Ureter (tissue), 1 donor: ENCODE measurements around the gene FZR1. TPM values are rescaled to one million over a fixed set of nuclear protein-coding genes. Genes with fewer than 3 reads are reported as not detected.
A peak's percentile ranks its signal among the peaks of the same experiment; 100 is the strongest.
"Not testable (repeated sequence)": the region's sequence is repeated elsewhere in the genome, so short reads cannot be mapped to it uniquely, and the experiment has no call there.

ENCODE experiments used
- DNase-seq: peaks from one replicate; pipeline ENCODE4 v3.0.0-alpha.2; 2020; ENCODE audit warnings: low spot score
- total RNA-seq: library from RNA; stranded (reverse); gene quantifications from one replicate; pipeline ENCODE4 v1.2.4, GENCODE V29; 2023
- donor health status: DM: yes; HTN: yes; CAD: no.

Gene FZR1
- total RNA-seq, 1 donor from 2014 or later = 58.8 TPM

DNA sequence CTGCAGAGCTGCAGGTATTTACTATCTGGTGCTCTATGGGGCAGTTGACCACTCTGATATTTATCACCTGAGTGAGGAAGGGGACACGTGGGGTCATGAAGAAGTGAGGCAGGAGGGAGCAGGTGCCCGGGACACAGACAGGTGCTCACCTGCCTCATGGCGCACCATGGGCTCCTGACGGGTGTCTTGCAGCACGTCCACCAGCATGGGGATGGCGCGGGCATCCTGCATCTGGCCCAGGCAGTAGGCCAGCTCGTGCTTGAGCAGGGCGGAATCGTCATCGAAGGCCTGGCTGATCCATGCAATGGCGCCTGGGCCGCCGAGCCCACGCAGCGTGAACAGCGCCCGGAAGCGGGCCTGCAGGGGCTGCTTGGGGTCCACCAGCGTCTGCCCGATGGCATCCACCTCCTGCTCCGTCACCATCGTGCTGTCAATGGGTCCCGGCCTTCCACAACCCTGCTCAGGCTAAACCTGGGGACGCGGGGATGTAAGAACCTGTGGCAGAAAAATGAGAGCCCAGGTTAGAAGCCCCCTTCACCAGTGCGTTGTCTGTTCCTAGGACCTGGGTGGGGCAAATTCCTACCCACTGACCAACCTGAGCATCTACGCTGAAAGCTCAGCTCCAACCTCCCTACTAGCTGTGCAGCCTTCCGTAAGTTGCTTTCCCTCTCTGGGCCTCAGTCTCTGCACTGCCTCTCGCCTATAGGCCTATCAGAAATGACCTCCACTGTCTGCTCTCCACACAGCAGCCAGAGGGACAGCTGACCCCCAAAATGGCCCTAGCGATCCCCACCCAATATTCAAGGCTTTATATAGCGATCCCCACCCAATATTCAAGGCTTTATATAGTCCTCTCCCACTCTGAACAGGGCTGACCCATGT is 9.5 kb upstream of the FZR1 start:
- no peak for DNase-seq

DNA sequence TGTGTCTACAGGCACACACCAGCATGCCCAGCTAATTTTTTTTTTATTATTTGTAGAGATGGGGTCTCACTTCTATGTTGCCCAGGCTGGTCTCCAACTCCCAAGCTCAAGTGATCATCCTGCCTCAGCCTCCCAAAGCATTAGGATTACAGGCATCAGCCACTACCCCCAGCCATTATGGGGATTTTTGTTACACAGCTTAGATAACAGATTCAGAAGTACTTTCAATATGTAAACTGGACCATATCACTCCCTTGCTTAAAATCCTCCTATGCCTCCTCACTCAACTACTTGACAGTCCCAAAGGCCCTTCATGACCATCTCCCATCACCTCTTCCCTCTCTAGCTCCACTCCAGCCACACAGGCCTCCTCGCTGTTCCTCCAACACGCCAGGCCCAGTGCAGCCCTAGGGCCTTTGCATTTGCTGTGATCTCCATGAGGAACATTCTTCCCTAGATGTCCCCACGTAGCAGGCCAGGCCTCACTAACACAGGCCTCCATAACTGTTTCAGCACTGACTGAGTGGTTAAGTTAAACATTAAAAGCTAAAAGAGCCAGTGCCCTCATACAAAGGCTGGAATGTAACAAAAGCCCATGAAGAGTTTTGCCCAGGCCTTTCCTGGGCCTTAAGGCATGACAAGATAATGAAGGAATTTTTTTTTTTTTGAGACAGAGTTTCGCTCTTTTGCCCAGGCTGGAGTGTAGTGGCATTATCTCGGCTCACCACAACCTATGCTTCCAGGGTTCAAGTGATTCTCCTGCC is 8.2 kb upstream of the FZR1 start:
- no peak for DNase-seq

GRCh38 chr19:3499738-3500428 is 6.2 kb upstream of the FZR1 start:
- no peak for DNase-seq

DNA sequence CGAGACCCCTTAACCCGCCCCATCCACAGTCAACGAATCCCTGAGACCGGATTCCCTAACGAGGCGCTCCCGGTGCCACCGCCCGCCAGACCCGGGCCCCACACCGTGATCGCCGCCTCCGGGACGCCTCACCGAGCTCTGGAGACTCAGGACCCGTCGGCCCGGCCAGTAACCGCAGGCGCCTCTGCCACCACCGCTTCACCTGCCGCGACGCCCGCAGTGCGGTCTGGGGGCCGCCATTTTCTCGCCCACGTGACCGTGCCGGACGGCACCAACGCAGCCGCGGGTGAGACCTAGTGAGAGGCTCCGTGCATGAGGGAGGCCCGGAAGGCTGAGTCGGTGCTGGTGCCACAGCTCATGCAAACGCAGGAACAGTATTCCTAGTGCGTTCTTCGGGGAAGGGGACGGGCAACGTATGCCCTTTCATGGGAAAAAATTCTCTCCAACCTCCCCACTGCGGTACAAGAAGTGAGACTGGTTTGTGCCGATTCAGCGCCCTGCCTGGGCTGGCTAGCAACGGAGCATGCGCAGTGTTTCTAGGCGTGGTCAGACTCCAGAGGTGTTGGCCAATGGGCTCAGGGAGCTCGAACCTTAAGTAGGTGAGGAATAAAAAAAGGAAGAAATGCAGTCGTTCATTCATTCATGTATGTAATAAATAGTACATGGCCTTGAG is 5.5 kb upstream of the FZR1 start, which contains the start of gene DOHH:
Gene DOHH, minus strand, starts transcription at position 246 of the 673 bp plus-strand sequence. CDS start 3,860 bp downstream, outside the sequence.
- peak; percentile 96 for DNase-seq

- no peak for DNase-seq
Measured at GRCh38 chr19:3501780-3502179, 4.3 kb upstream of the FZR1 start.

- DNase-seq = no peak
Measured at GRCh38 chr19:3503036-3503572, 3.0 kb upstream of the FZR1 start.

GRCh38 chr19:3504735-3505134 is 1.4 kb upstream of the FZR1 start:
- no peak for DNase-seq

- DNase-seq = peak; percentile 69
Measured at GRCh38 chr19:3506384-3507340, 551 bp downstream of the FZR1 start.

GRCh38 chr19:3507371-3508120 is 1.4 kb downstream of the FZR1 start:
- DNase-seq = no peak

DNA sequence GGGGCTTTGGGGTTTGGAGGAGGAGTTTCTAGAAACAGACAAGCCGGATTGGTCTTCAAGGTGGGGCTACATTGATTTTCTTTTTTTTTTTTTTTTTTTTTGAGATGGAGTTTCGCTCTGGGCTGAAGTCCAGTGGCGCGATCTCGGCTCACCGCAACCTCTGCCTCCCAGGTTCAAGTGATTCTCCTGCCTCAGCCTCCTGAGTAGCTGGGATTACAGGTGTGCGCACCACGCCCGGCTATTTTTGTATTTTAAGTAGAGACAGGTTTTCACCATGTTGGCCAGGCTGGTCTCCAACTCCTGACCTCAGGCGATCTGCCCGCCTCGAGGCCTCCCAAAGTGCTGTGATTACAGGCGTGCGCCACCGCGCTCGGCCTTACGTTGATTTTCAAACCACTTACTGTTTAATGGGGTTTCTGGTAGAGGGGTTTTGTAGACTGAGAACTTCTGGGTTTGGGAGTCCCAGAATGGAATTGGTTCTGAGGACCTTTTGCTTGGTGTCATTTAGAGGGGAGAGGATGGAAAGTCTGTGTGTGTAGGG is 2.1 kb downstream of the FZR1 start:
- not testable (repeated sequence) for DNase-seq

- no peak for DNase-seq
Measured at GRCh38 chr19:3508771-3509535, 2.8 kb downstream of the FZR1 start.

DNA sequence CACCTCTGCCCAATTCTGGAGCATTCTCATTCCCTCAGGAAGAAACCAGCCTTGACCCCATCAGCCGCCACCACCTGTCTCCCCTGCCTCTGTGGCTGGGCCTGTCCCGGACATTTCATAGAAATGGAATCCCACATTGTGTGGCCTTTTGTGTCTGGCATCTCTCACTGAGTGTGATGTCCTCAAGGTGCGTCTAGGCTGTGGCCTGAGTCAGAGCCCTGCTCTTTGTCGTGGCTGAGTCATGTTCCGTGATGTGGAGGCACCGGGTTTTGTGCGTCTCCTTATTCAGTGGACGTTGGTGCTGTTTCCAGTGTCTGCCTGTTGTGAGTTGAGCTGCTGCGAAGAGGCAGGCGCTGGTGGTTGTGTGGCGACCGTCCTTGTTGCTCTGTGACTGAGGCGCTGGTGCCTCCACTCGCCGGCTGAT is 3.5 kb downstream of the FZR1 start:
- no peak for DNase-seq

- DNase-seq = no peak
Measured at GRCh38 chr19:3510727-3511126, 4.6 kb downstream of the FZR1 start.

GRCh38 chr19:3511506-3512251 is 5.6 kb downstream of the FZR1 start:
- DNase-seq = no peak

- no peak for DNase-seq
Measured at GRCh38 chr19:3512562-3513228, 6.6 kb downstream of the FZR1 start.

GRCh38 chr19:3513229-3514140 is 7.4 kb downstream of the FZR1 start:
- DNase-seq = no peak
